GM12891 (cell line): ENCODE measurements around the gene PGBD5.

ENCODE experiments used
- POLR2A ChIP-seq: IDR thresholded peaks from 2 replicates; pipeline ENCODE4 v1.6.1; 2011; ENCODE audit warnings: low read depth, low read length, control low read depth
- POLR2AphosphoS5 ChIP-seq: IDR thresholded peaks from 2 replicates; pipeline ENCODE4 v1.6.1; 2011; ENCODE audit warnings: low read depth, low read length, control low read depth

- TF ChIP-seq POLR2A (no peak), POLR2AphosphoS5 (no peak)
Measured at GRCh38 chr1:230310381-230311163, 115.6 kb downstream of the PGBD5 start.
